ENCODE measurements around the gene TBC1D9B. TPM values are rescaled to one million over a fixed set of nuclear protein-coding genes. Genes with fewer than 3 reads are reported as not detected.

TBC1D9B gene
- total RNA-seq, 1 experiment from 2014 or later, result 127 TPM

DNA sequence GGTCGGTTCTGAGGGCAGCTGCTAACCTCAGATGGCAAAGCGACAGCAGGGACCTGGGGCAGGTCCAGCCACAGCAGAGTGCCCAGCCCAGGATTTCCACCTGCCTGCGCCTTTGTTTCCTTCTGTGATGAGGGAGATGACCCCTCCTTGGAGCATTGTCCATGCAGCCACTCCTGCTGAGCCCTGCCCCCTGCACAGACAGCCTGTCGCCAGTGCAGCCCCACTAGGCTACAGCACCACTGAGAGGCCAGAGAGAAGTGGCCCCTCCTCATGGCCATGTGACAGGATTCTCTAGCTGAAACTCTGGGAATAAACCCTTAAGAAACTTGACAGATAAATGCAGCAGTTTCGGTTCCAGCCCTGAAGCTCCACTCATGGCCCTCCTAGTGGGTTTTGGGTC is 38.6 kb downstream of the TBC1D9B start:
- TF ChIP-seq ZNF274 (IDR thresholded peaks at IDR 0.05; ENCODE audit: low read depth, low read length), result no peak
- TF ChIP-seq, protein P1, sequence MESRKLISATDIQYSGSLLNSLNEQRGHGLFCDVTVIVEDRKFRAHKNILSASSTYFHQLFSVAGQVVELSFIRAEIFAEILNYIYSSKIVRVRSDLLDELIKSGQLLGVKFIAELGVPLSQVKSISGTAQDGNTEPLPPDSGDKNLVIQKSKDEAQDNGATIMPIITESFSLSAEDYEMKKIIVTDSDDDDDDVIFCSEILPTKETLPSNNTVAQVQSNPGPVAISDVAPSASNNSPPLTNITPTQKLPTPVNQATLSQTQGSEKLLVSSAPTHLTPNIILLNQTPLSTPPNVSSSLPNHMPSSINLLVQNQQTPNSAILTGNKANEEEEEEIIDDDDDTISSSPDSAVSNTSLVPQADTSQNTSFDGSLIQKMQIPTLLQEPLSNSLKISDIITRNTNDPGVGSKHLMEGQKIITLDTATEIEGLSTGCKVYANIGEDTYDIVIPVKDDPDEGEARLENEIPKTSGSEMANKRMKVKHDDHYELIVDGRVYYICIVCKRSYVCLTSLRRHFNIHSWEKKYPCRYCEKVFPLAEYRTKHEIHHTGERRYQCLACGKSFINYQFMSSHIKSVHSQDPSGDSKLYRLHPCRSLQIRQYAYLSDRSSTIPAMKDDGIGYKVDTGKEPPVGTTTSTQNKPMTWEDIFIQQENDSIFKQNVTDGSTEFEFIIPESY (IDR thresholded peaks at IDR 0.05; ENCODE audit: extremely low read depth, insufficient replicate concordance, low read length), result no peak
- no peak for TF ChIP-seq SIN3A (IDR thresholded peaks at IDR 0.05; ENCODE audit: low read depth)
- TF ChIP-seq EGR1 (IDR thresholded peaks at IDR 0.05; ENCODE audit: low read depth), result no peak
- TF ChIP-seq POLR2A (IDR thresholded peaks at IDR 0.05; ENCODE audit: borderline replicate concordance, extremely low read depth, insufficient read depth, insufficient read length), result no peak
- TF ChIP-seq SRF (IDR thresholded peaks at IDR 0.05; ENCODE audit: low read depth), result no peak
- TF ChIP-seq, protein P2, sequence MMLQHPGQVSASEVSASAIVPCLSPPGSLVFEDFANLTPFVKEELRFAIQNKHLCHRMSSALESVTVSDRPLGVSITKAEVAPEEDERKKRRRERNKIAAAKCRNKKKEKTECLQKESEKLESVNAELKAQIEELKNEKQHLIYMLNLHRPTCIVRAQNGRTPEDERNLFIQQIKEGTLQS (IDR thresholded peaks at IDR 0.05), result no peak
- TF ChIP-seq, protein P3, sequence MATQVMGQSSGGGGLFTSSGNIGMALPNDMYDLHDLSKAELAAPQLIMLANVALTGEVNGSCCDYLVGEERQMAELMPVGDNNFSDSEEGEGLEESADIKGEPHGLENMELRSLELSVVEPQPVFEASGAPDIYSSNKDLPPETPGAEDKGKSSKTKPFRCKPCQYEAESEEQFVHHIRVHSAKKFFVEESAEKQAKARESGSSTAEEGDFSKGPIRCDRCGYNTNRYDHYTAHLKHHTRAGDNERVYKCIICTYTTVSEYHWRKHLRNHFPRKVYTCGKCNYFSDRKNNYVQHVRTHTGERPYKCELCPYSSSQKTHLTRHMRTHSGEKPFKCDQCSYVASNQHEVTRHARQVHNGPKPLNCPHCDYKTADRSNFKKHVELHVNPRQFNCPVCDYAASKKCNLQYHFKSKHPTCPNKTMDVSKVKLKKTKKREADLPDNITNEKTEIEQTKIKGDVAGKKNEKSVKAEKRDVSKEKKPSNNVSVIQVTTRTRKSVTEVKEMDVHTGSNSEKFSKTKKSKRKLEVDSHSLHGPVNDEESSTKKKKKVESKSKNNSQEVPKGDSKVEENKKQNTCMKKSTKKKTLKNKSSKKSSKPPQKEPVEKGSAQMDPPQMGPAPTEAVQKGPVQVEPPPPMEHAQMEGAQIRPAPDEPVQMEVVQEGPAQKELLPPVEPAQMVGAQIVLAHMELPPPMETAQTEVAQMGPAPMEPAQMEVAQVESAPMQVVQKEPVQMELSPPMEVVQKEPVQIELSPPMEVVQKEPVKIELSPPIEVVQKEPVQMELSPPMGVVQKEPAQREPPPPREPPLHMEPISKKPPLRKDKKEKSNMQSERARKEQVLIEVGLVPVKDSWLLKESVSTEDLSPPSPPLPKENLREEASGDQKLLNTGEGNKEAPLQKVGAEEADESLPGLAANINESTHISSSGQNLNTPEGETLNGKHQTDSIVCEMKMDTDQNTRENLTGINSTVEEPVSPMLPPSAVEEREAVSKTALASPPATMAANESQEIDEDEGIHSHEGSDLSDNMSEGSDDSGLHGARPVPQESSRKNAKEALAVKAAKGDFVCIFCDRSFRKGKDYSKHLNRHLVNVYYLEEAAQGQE (IDR thresholded peaks at IDR 0.05; ENCODE audit: low read depth), result no peak
- TF ChIP-seq JUND (IDR thresholded peaks at IDR 0.05), result no peak
- TF ChIP-seq EZH2phosphoT487 (IDR thresholded peaks at IDR 0.05; ENCODE audit: borderline replicate concordance), result no peak
- no peak for TF ChIP-seq YY1 (IDR thresholded peaks at IDR 0.05; ENCODE audit: extremely low read depth, insufficient replicate concordance, low read depth, low read length)
- no peak for TF ChIP-seq CBX3 (IDR thresholded peaks at IDR 0.05; ENCODE audit: low read depth)
- TF ChIP-seq ELF1 (IDR thresholded peaks at IDR 0.05; ENCODE audit: borderline replicate concordance, low read depth), result no peak
- TF ChIP-seq, protein P4, sequence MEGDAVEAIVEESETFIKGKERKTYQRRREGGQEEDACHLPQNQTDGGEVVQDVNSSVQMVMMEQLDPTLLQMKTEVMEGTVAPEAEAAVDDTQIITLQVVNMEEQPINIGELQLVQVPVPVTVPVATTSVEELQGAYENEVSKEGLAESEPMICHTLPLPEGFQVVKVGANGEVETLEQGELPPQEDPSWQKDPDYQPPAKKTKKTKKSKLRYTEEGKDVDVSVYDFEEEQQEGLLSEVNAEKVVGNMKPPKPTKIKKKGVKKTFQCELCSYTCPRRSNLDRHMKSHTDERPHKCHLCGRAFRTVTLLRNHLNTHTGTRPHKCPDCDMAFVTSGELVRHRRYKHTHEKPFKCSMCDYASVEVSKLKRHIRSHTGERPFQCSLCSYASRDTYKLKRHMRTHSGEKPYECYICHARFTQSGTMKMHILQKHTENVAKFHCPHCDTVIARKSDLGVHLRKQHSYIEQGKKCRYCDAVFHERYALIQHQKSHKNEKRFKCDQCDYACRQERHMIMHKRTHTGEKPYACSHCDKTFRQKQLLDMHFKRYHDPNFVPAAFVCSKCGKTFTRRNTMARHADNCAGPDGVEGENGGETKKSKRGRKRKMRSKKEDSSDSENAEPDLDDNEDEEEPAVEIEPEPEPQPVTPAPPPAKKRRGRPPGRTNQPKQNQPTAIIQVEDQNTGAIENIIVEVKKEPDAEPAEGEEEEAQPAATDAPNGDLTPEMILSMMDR (IDR thresholded peaks at IDR 0.05 in 2 of 3, conservative IDR thresholded peaks at IDR 0.05 in 1 of 3; ENCODE audit: borderline replicate concordance in 1 of 3, insufficient read depth in 1 of 3, low read depth in 2 of 3, low read length in 2 of 3), result no peak
- no peak for TF ChIP-seq EZH2 (IDR thresholded peaks at IDR 0.05)
- no peak for TF ChIP-seq TCF7L2 (IDR thresholded peaks at IDR 0.05; ENCODE audit: borderline replicate concordance, extremely low read depth, insufficient read depth, insufficient read length)
- no peak for TF ChIP-seq FOSL1 (IDR thresholded peaks at IDR 0.05; ENCODE audit: low read depth)
- DNase-seq (ENCODE audit: low read depth, low spot score) (no peak), ATAC-seq (no peak)
- H3K27me3 ChIP-seq (ENCODE audit: insufficient read depth, low read length), result no peaks in the 10 kb centered on the region
- H3K4me2 ChIP-seq (ENCODE audit: low read length), result no peak overlapping the region
- RAD21 ChIA-PET (ENCODE audit: low non-redundant PET in 1 of 2, low total read pairs in 2 of 2, uncharacterized antibody in 2 of 2, unreplicated experiment in 2 of 2), result interaction anchor here in 1 of 2 experiments (0.5 kb wide), 1 partner anchor 647 kb away, joined by 4 read pairs; no protein-coding TSS in a partner anchor
- no peak overlapping the region for H3K9ac ChIP-seq (ENCODE audit: low read length)
- no peak overlapping the region for H3K27ac ChIP-seq (ENCODE audit: low read depth, low read length)
- no TSS peak for BruUV-seq (replicated peaks)
- no peaks in the 10 kb centered on the region for H3K9me3 ChIP-seq (ENCODE audit: control insufficient read depth in 1 of 2, insufficient read depth in 1 of 2, low read depth in 1 of 2, low read length in 2 of 2)
- H3K36me3 ChIP-seq (ENCODE audit: control insufficient read depth in 1 of 2, insufficient read depth in 2 of 2, low read length in 2 of 2), result peaks cover 25 to 44% of the 10 kb centered on the region in 2 experiments
- no peak overlapping the region for H3K4me3 ChIP-seq (replicated peaks in 1 of 2; ENCODE audit: low read depth in 1 of 2, low read length in 2 of 2)
- no peaks in the 10 kb centered on the region for H3K9me2 ChIP-seq (ENCODE audit: insufficient read depth)
- POLR2A ChIA-PET, result interaction anchor here (0.6 kb wide), 1 partner anchor 9 kb away, joined by 3 read pairs; no protein-coding TSS in a partner anchor
- CTCF ChIA-PET, result interaction anchor here (0.6 kb wide), 1 partner anchor 230 kb away, joined by 3 read pairs; no protein-coding TSS in a partner anchor
- H3K4me1 ChIP-seq (ENCODE audit: control insufficient read depth in 1 of 2, insufficient read depth in 2 of 2, low read length in 2 of 2), result no peaks in the 10 kb centered on the region
- intact Hi-C loops (cut with micrococcal nuclease), result no loop called here
- no peak overlapping the region for H2AFZ ChIP-seq (ENCODE audit: low read depth, low read length, poor library complexity, severe bottlenecking)
- no peaks in the 10 kb centered on the region for H4K20me1 ChIP-seq (ENCODE audit: insufficient read depth)
- no peaks in the 10 kb centered on the region for H3K79me2 ChIP-seq (ENCODE audit: insufficient read depth, low read length)

All from HCT116 (cell line).